ENCODE data around the gene ELAVL2.
"Not testable (repeated sequence)": the region's sequence is repeated elsewhere in the genome, so short reads cannot be mapped to it uniquely, and the experiment has no call there.

Gene ELAVL2

DNA sequence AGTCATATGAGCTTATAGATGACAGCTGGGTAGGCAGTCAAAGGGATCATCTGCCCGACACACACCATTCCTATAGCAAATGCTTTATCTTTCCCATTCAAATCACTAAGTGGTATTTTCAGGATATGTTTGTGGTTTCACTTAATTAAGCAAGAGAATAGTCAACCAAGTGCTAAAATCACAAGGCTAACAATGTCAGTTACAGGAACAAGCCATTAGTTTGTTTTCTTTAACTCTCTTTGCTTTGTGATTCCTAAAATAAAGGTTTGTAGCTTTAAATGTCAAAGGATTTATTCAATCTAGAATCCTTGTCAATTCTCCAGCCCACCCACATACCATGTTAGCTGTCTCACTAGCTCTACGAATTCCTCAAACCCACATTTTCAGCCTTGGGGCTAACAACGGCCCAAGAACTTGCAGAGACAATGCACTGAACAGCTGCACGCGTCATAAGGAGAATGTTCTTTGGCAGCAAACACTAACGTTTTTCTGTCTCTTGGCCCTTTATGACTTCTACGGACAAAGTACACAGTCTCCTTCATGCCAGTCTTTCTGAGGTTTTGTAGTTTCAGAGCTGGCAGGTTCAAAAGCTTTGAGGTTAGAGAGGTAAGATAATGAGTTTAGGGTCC lies 56.6 kb downstream of the ELAVL2 start:
- no peak for DNase-seq

DNA sequence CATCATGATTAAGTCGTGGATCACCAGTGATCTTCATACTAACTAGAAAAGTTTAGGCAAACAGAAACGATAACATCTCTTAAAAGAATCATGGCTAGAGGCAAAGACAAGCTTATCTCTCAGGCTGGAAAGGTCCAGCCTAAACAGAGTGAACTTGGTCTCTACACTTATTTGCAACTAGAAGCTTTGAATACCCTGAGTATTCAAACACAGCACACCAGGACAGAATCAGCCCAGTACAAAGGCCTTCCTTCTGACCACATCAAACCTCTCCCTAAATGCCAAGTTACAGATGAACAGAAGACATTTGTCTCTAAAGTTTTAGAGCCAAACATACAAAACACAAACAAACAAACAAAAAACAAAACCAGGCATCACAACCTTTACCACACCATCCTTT lies 57.2 kb downstream of the ELAVL2 start:
- no peak for DNase-seq

GRCh38 chr9:23766613-23767012 lies 59.4 kb downstream of the ELAVL2 start:
- no peak for DNase-seq

- DNase-seq, result no peak
Measured at GRCh38 chr9:23765561-23765960, 60.5 kb downstream of the ELAVL2 start.

DNA sequence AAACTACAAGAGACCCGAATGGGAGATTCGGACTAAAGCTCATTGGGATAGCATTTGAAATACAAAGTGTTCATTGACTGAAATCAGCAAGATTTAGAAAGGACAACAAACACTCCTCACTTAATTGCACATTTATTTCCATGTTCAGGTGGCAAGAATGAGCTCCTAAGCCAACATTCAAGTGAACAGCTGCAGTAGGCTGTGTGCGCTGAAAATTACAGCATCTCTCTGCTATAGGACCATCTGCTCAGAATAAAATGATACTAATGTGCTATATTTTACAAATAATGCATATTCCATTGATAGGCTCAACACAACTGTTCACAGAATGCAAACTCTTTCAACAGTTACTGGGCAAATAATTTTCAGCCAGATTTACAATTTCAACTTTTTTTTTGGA lies 61.8 kb downstream of the ELAVL2 start:
- no peak for DNase-seq

DNA sequence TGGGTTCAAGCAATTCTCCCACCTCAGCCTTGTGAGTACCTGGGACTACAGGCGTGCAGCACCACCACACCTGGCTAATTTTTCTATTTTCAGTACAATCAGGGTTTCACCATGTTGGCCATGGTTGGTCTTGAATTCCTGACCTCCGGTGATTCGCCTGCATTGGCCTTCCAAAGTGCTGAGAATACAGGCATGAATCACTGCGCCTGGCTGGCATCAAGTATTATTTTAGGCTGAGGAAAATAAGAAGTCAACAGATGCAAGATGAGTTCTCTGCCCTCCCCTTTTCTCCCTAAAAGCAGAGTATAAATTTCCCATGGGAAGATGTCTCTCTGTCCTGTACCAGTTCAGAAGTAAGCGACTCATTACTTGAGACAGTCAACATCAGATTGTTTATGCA lies 71.5 kb downstream of the ELAVL2 start:
- DNase-seq, result no peak

GRCh38 chr9:23752859-23753258 lies 73.2 kb downstream of the ELAVL2 start:
- no peak for DNase-seq

GRCh38 chr9:23751633-23752032 lies 74.4 kb downstream of the ELAVL2 start:
- DNase-seq, result no peak

GRCh38 chr9:23750808-23751207 lies 75.2 kb downstream of the ELAVL2 start:
- no peak for DNase-seq

DNA sequence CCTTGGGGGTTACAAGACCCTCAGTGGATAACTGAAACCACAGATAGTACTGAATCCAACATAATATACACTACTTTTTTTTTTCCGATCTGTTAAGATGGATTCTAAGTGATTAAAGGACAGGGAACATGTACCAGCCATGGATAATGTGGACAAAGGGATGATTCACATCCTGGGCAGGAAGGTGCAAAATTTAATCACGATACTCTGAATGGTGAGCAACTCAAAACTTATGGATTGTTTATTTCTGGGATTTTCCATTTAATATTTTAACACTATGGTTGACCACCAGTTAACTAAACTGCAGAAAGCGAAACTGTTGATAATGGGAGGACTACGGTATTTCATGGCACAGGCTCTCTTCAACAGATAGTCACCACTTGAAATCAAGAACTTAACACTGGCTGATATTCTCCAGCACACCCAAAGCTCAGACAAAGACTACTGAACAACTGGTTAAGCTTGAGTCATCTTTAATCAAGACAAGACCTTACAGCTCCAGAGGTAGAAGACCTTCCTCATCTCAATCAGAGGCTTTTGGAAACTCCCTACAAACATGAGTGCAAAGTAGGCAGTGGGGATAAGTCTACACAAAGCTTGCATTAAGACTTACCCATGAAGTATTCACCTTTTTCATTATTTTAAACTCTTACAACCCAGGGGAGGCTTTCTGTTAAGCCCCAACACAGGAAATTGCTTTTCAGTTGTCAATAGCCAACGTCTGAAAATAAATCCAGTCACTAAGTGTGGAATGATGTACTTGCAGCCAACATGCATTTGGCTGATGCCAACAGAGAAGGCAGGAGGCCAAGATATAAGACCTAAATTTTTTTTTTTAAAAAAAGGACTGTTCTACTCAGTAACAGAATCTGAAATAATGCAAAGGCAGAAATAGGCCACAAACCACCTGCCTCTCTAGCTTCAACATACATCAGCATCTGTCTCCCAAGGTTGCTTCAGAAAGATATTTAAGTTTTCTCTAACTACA lies 78.7 kb downstream of the ELAVL2 start:
- no peak for DNase-seq

GRCh38 chr9:23746317-23746716 lies 79.7 kb downstream of the ELAVL2 start:
- DNase-seq, result no peak

DNA sequence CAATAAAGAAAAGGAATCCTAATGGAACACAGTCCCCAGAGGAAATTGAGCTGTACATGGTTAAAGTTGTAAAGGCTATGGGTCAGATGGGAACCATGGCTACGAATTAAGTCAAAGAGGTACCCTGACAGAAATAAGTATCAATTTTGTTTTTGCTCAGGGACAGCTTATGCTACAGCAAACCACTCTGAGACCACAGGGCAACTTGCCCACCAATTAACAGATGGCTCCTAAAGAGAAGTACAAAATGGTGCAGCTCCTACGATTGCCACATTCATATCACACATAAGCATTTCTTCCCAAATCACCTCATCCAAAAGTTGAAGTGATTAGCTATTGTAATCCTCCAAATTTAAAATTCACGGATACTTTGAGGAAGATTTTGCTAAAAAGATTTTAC lies 83.0 kb downstream of the ELAVL2 start:
- no peak for DNase-seq

DNA sequence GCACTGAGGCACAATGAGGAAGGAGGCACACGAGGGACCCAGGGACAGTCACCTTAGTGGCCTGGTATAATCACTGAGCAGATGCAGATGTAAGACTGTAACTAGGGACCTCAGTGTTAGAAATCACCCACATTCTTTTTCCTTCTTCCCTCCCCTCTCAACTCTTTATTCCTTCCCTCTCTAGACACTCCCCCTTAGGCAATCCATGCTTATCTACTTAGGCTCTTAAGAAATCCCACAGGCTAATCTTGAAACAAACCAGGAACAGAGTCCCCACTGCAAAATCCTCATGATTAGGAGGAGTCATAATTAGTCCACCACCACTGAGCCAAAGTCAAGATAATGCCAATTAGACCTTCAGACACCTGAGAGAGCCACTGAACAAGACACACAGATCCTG lies 84.7 kb downstream of the ELAVL2 start:
- DNase-seq, result no peak

- no peak for DNase-seq
Measured at GRCh38 chr9:23740531-23740930, 85.5 kb downstream of the ELAVL2 start.

DNA sequence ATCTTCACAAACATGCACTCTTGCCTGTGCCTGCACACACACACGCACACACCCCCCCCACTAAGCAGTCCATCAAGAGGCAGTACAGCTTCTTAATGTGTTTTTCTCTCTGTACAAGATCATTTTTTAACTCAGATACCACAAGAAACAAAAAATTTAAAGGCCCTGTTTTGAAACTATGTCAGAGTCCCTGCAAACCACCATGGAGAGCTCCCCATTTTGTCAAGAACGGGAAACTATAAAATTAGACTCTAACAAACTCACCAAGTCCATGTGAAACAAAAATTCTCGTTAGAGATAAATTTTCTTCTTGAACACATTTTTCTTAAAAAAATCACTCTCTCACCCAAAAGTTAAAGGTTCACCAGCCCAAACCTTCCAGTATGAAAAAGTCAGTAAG lies 86.3 kb downstream of the ELAVL2 start:
- no peak for DNase-seq

- no peak for DNase-seq
Measured at GRCh38 chr9:23736293-23736692, 89.7 kb downstream of the ELAVL2 start.

DNA sequence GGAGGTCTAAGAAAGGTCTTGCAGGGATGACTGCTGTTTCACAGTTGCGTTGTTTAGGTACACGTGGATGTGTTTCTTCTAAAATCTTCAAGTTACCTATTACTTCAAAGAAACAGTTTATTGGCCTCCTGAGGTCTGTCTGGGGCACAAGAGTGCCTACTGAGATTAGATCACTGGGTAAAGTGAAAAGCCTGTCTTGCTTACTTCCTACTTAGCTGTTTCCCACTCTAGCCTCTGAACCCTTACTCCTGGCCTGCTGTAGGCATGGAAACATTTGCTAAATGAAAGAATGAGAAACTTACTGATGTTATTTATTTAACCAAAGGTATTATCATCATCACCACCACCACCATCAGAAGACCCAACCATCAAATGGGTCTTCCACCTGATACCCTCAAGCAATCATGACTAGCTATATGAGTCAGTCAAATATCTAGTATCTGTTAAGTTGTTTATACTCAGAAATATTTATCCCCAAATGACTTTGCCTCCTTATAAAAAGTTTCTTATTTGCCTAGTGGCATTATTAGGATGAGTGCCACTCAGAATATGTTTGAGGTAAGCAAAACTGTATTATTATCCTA lies 92.5 kb downstream of the ELAVL2 start:
- no peak for DNase-seq

GRCh38 chr9:23731353-23731752 lies 94.7 kb downstream of the ELAVL2 start:
- DNase-seq, result no peak

DNA sequence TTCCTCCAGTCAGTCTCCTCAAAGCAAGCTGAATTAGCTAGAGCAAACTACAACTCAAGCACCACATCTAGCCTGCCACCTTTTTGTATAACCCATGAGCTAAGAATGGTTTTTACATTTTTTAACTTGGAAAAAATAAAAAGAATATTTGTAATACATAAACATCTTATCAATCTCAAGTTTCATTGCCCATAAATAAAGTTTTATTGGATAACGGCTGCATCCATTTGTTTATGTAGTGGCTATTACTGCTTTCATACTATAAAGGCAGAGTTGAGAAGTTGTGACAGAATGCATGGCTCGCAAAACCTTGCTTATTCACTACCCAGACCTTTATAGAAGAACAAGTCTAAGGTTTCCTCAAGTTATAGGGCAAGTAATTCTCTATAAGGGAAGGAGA lies 95.7 kb downstream of the ELAVL2 start:
- no peak for DNase-seq

DNA sequence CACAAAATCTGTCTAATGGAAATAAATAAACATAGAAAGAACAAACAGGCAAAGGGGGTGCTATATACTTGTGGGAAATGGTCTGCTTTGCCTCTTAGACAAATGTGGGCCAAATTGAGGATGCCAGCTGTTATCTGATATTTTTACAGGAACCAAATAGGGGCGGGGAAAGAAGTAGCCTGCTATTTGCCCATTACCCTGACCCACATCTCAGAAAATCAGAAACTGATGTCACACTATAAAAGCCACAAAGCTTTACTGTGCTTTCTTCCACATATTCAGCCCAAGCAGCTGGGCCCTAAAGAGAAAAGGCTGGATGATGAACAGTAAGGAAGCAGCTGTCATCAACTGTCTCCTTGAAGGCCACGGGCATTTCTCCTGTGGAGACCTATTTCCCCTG lies 97.3 kb downstream of the ELAVL2 start:
- no peak for DNase-seq

DNA sequence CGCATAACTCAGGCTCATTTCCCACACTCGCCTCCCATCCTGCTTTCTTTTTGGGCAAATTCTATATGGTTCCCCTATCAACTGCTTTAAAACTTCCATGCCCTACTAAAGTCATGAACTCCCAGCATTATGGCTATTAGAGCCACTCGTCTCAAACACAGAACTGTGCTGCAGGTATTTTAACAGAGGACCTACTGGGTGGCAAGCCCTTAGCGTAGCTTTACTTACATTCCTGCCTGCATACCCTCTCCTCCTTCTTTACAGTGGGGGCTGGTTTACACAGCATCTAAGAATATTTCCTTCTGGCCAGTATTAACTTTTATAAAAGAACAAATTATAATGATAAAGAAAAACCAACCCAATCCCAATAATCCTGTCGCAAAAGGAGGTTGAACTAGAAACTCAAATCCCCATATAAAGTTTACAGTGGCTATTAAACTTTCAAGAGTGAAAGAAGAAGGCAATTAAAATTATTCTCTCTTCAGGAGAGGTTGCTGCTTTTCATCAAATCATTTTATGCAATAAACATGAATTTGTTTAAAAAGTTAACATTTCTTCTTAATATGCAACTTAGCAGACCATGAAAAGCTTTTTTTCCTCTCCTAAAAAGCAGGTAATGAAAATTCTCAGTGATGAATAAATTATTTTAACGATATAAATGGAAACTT lies 100.6 kb downstream of the ELAVL2 start:
- no peak for DNase-seq

DNA sequence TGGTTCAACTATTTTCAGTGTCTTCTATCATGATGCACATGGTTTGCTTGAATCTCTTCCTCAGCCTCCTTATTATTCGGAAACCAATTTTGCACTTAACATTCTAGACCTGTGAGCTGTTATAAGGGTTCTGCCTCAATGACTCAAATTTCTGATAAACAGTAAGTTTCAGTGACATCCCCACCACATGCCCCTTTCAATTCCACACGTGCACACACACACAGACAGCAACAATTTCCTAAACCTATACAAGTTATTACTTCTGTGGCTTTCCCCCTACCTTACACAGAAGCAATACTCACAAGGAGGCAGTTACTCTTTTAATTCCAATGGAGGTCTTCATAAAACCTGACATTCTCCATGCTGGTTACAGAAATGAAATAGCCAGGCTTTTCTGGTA lies 102.4 kb downstream of the ELAVL2 start:
- DNase-seq, result no peak

DNA sequence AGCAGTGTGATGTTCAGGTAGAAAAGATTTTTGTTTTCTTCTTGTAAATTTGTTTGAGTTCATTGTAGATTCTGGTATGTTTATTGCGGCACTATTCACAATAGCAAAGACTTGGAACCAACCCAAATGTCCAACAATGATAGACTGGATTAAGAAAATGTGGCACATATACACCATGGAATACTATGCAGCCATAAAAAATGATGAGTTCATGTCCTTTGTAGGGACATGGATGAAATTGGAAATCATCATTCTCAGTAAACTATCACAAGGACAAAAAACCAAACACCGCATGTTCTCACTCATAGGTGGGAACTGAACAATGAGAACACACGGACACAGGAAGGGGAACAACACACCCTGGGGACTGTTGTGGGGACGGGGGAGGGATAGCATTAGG lies 103.0 kb downstream of the ELAVL2 start:
- not testable (repeated sequence) for DNase-seq

Data from cortex of kidney (tissue), 1 donor.